H9 (cell line): ENCODE measurements around the gene GPR12. TPM values are rescaled to one million over a fixed set of nuclear protein-coding genes. Genes with fewer than 3 reads are reported as not detected.
A peak's percentile ranks its signal among the peaks of the same experiment; 100 is the strongest.

Source experiments
- DNase-seq: peaks from one replicate; pipeline ENCODE4 v3.0.0-alpha.2; 2017
- H2AFZ ChIP-seq: one replicate; pipeline ENCODE4 v1.6.1; 2013; ENCODE audit warnings: mild to moderate bottlenecking, low read length, control low read depth, moderate library complexity
- H2AK5ac ChIP-seq: 2 replicates; pipeline ENCODE4 v1.6.1; 2013; ENCODE audit warnings: low read length, control low read depth, mixed read lengths; ENCODE audit not compliant: insufficient read length
- H2BK120ac ChIP-seq: one replicate; pipeline ENCODE4 v1.6.1; 2013; ENCODE audit warnings: low read depth, mild to moderate bottlenecking, low read length, control low read depth, inconsistent platforms; ENCODE audit not compliant: poor library complexity, severe bottlenecking
- H2BK12ac ChIP-seq: 2 replicates; pipeline ENCODE4 v1.6.1; 2013; ENCODE audit warnings: low read length, control low read depth, mixed read lengths, low read depth; ENCODE audit not compliant: insufficient read length
- H2BK15ac ChIP-seq: 2 replicates; pipeline ENCODE4 v1.6.1; 2013; ENCODE audit warnings: low read depth, low read length, control low read depth
- H2BK20ac ChIP-seq: one replicate; pipeline ENCODE4 v1.6.1; 2013; ENCODE audit warnings: low read depth, mild to moderate bottlenecking, low read length, control low read depth, inconsistent platforms; ENCODE audit not compliant: poor library complexity, severe bottlenecking
- H2BK5ac ChIP-seq: 2 replicates; pipeline ENCODE4 v1.6.1; 2013; ENCODE audit warnings: low read length, control low read depth, mixed read lengths; ENCODE audit not compliant: insufficient read length
- H3K14ac ChIP-seq: 2 replicates; pipeline ENCODE4 v1.6.1; 2013; ENCODE audit warnings: low read length, control low read depth; ENCODE audit not compliant: insufficient read depth
- H3K18ac ChIP-seq: 2 replicates; pipeline ENCODE4 v1.6.1; 2013; ENCODE audit warnings: low read depth, mild to moderate bottlenecking, mixed read lengths, low read length, control low read depth; ENCODE audit not compliant: insufficient read length
- H3K23ac ChIP-seq: 2 replicates; pipeline ENCODE4 v1.6.1; 2013; ENCODE audit warnings: low read length, control low read depth, mixed read lengths, low read depth; ENCODE audit not compliant: insufficient read length
- H3K23me2 ChIP-seq: 2 replicates; pipeline ENCODE4 v1.6.1; 2013; ENCODE audit warnings: low read depth, mild to moderate bottlenecking, mixed read lengths, low read length, control low read depth; ENCODE audit not compliant: insufficient read length, poor library complexity, severe bottlenecking
- H3K27ac ChIP-seq: 2 replicates; pipeline ENCODE4 v1.5.1; 2013; ENCODE audit warnings: low read length, control low read depth, mixed read lengths, low read depth; ENCODE audit not compliant: insufficient read length
- H3K27me3 ChIP-seq: 2 replicates; pipeline ENCODE4 v1.6.1; 2013; ENCODE audit warnings: low read length, control low read depth, inconsistent platforms; ENCODE audit not compliant: insufficient read depth
- H3K4ac ChIP-seq: 2 replicates; pipeline ENCODE4 v1.6.1; 2013; ENCODE audit warnings: low read depth, mild to moderate bottlenecking, control low read depth, inconsistent platforms, low read length, moderate library complexity
- H3K4me1 ChIP-seq: 2 replicates; pipeline ENCODE4 v1.6.1; 2013; ENCODE audit warnings: low read length, control low read depth, inconsistent platforms; ENCODE audit not compliant: insufficient read depth
- H3K4me2 ChIP-seq: 2 replicates; pipeline ENCODE4 v1.6.1; 2013; ENCODE audit warnings: low read length, control low read depth, mixed read lengths; ENCODE audit not compliant: insufficient read length, insufficient read depth
- H3K56ac ChIP-seq: 2 replicates; pipeline ENCODE4 v1.6.1; 2013; ENCODE audit warnings: low read depth, mild to moderate bottlenecking, mixed read lengths, low read length, control low read depth; ENCODE audit not compliant: insufficient read length
- H3K79me1 ChIP-seq: 2 replicates; pipeline ENCODE4 v1.6.1; 2013; ENCODE audit warnings: low read depth, mild to moderate bottlenecking, moderate library complexity, low read length, control low read depth, inconsistent platforms; ENCODE audit not compliant: insufficient read depth, poor library complexity, severe bottlenecking
- H3K79me2 ChIP-seq: 2 replicates; pipeline ENCODE4 v1.6.1; 2013; ENCODE audit warnings: low read length, control low read depth, inconsistent platforms; ENCODE audit not compliant: insufficient read depth
- H3K9ac ChIP-seq: 2 replicates; pipeline ENCODE4 v1.6.1; 2013; ENCODE audit warnings: low read length, control low read depth, mixed read lengths; ENCODE audit not compliant: insufficient read length; ENCODE audit errors: extremely low read depth
- H3K9me3 ChIP-seq: one replicate; pipeline ENCODE4 v1.6.1; 2013; ENCODE audit warnings: low read depth, low read length, inconsistent platforms; ENCODE audit not compliant: control insufficient read depth
- H3T11ph ChIP-seq: one replicate; pipeline ENCODE4 v1.6.1; 2013; ENCODE audit warnings: mild to moderate bottlenecking, low read length, control low read depth, inconsistent platforms
- H4K20me1 ChIP-seq: one replicate; pipeline ENCODE4 v1.6.1; 2013; ENCODE audit not compliant: control insufficient read depth, insufficient read length, insufficient read depth
- H4K5ac ChIP-seq: 2 replicates; pipeline ENCODE4 v1.6.1; 2013; ENCODE audit warnings: low read depth, mild to moderate bottlenecking, mixed read lengths, low read length, control low read depth; ENCODE audit not compliant: insufficient read length
- H4K8ac ChIP-seq: replicated peaks from 2 replicates; pipeline ENCODE4 v1.6.1; 2013; ENCODE audit warnings: low read length, control low read depth, mixed read lengths, low read depth; ENCODE audit not compliant: insufficient read length
- H4K91ac ChIP-seq: 2 replicates; pipeline ENCODE4 v1.6.1; 2013; ENCODE audit warnings: low read depth, mild to moderate bottlenecking, moderate library complexity, mixed read lengths, low read length, control low read depth; ENCODE audit not compliant: insufficient read length
- H3K27ac Mint-ChIP-seq, 3 experiments: 2 replicates in 2 of 3; 3 replicates in 1 of 3; pipeline ENCODE4 v1.8.0; 2020 to 2021; ENCODE audit warnings: mixed read lengths in 3 of 3, mild to moderate bottlenecking in 1 of 3, moderate library complexity in 1 of 3
- H3K27me3 Mint-ChIP-seq: 2 replicates; pipeline ENCODE4 v1.8.0; 2021; ENCODE audit warnings: low read depth, mild to moderate bottlenecking, moderate library complexity, mixed read lengths
- H3K36me3 Mint-ChIP-seq, 3 experiments: 2 replicates in 2 of 3; 3 replicates in 1 of 3; pipeline ENCODE4 v1.8.0; 2020 to 2021; ENCODE audit warnings: low read depth in 3 of 3, mixed read lengths in 3 of 3; ENCODE audit not compliant: insufficient read depth in 1 of 3
- H3K4me1 Mint-ChIP-seq, 2 experiments: 2 replicates each; pipeline ENCODE4 v1.8.0; 2020; ENCODE audit warnings: mixed read lengths in 2 of 2
- H3K4me3 Mint-ChIP-seq, 2 experiments: 2 replicates in 1 of 2; 3 replicates in 1 of 2; pipeline ENCODE4 v1.8.0; 2020 to 2021; ENCODE audit warnings: mild to moderate bottlenecking in 2 of 2, mixed read lengths in 2 of 2, moderate library complexity in 1 of 2
- H3K9me3 Mint-ChIP-seq, 2 experiments: 2 replicates in 1 of 2; 3 replicates in 1 of 2; pipeline ENCODE4 v1.8.0; 2020; ENCODE audit warnings: mild to moderate bottlenecking in 2 of 2, mixed read lengths in 2 of 2, moderate library complexity in 1 of 2
- WGBS: extraction: QIAGEN DNeasy Blood & Tissue Kit; methylation state at CpG from one replicate; pipeline ENCODE4 v1.1.7; 2013; ENCODE audit warnings: missing lambda C conversion rate, low lambda C conversion rate, mixed read lengths; ENCODE audit not compliant: insufficient read length; ENCODE audit errors: extremely low coverage; 5-methylcytosine and 5-hydroxymethylcytosine counted together
- total RNA-seq: library from RNA; stranded (reverse); gene quantifications from 2 replicates; pipeline ENCODE4 v1.2.1, GENCODE V29; 2021
- TF ChIP-seq, protein P1 (sequence below): fragments of 200-600 bp; sonication (generic); conservative IDR thresholded peaks from 3 replicates; pipeline ENCODE4 v1.8.0; 2021; ENCODE audit warnings: antibody characterized with exemption, mild to moderate bottlenecking

Gene GPR12
- total RNA-seq, 1 experiment from 2014 or later, result not detected

GRCh38 chr13:26749285-26749684 is 11.3 kb downstream of the GPR12 start:
- H2AK5ac ChIP-seq, result no peak overlapping the region
- no peak overlapping the region for H3K4ac ChIP-seq
- no peak overlapping the region for H2BK12ac ChIP-seq
- no peak overlapping the region for H4K8ac ChIP-seq
- Mint-ChIP-seq H3K4me1 (peaks cover 9 to 15% of the 10 kb centered on the region in 2 experiments), H3K27ac (no peak overlapping the region), H3K27me3 (peaks cover 39% of the 10 kb centered on the region), H3K9me3 (no peaks in the 10 kb centered on the region; a peak in 1 of 5 replicates), H3K4me3 (no peak overlapping the region), H3K36me3 (no peaks in the 10 kb centered on the region)
- H3K9ac ChIP-seq, result no peak overlapping the region
- no peaks in the 10 kb centered on the region for H3K79me1 ChIP-seq
- no peak overlapping the region for H3K4me2 ChIP-seq
- no peaks in the 10 kb centered on the region for H3K27me3 ChIP-seq
- no peaks in the 10 kb centered on the region for H3K9me3 ChIP-seq
- no peak overlapping the region for H3K14ac ChIP-seq
- no peak overlapping the region for H3K56ac ChIP-seq
- no peak overlapping the region for H3K27ac ChIP-seq
- no peak overlapping the region for H2BK120ac ChIP-seq
- no peak overlapping the region for H2BK15ac ChIP-seq
- H2BK20ac ChIP-seq, result no peak overlapping the region
- no peak overlapping the region for H2BK5ac ChIP-seq
- no CpG with 5 or more reads among the region's 8 CpGs for WGBS
- no peak overlapping the region for H4K5ac ChIP-seq
- H4K91ac ChIP-seq, result no peak overlapping the region
- no peak overlapping the region for H2AFZ ChIP-seq
- no peaks in the 10 kb centered on the region for H3K4me1 ChIP-seq
- TF ChIP-seq, protein P1, sequence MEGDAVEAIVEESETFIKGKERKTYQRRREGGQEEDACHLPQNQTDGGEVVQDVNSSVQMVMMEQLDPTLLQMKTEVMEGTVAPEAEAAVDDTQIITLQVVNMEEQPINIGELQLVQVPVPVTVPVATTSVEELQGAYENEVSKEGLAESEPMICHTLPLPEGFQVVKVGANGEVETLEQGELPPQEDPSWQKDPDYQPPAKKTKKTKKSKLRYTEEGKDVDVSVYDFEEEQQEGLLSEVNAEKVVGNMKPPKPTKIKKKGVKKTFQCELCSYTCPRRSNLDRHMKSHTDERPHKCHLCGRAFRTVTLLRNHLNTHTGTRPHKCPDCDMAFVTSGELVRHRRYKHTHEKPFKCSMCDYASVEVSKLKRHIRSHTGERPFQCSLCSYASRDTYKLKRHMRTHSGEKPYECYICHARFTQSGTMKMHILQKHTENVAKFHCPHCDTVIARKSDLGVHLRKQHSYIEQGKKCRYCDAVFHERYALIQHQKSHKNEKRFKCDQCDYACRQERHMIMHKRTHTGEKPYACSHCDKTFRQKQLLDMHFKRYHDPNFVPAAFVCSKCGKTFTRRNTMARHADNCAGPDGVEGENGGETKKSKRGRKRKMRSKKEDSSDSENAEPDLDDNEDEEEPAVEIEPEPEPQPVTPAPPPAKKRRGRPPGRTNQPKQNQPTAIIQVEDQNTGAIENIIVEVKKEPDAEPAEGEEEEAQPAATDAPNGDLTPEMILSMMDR, result no peak
- H3K79me2 ChIP-seq, result 0 out of 2 replicates have a peak, but pooled peaks cover 2% of the 10 kb centered on the region
- H4K20me1 ChIP-seq, result no peaks in the 10 kb centered on the region
- H3T11ph ChIP-seq, result no peak overlapping the region
- no peak overlapping the region for H3K18ac ChIP-seq
- H3K23me2 ChIP-seq, result no peaks in the 10 kb centered on the region
- no peak overlapping the region for H3K23ac ChIP-seq
- peak; percentile 70 for DNase-seq
